ENCODE measurements around the gene MX2.

MX2 gene

GRCh38 chr21:41373253-41373652, 11.4 kb downstream of the MX2 start:
- DNase-seq: no peak
- in situ Hi-C loops (cut with HindIII; ENCODE audit: low pct_ligation_motif_present, low pct_unique_long_range_greater_than_20kb, low sequenced_read_pairs): no loop called here

GRCh38 chr21:41373763-41374162, 11.9 kb downstream of the MX2 start:
- in situ Hi-C loops (cut with HindIII; ENCODE audit: low pct_ligation_motif_present, low pct_unique_long_range_greater_than_20kb, low sequenced_read_pairs): no loop called here

GRCh38 chr21:41374177-41374712, 12.4 kb downstream of the MX2 start:
- in situ Hi-C loops (cut with HindIII; ENCODE audit: low pct_ligation_motif_present, low pct_unique_long_range_greater_than_20kb, low sequenced_read_pairs): no loop called here
- no peak for DNase-seq

More at GRCh38 chr21:41373763-41374162, 11.9 kb downstream of the MX2 start:
- DNase-seq: no peak

GRCh38 chr21:41374867-41375533, 13.2 kb downstream of the MX2 start:
- in situ Hi-C loops (cut with HindIII; ENCODE audit: low pct_ligation_motif_present, low pct_unique_long_range_greater_than_20kb, low sequenced_read_pairs): no loop called here
- DNase-seq: no peak

GRCh38 chr21:41375875-41376274, 14.0 kb downstream of the MX2 start:
- in situ Hi-C loops (cut with HindIII; ENCODE audit: low pct_ligation_motif_present, low pct_unique_long_range_greater_than_20kb, low sequenced_read_pairs): no loop called here
- no peak for DNase-seq

GRCh38 chr21:41377715-41378114, 15.9 kb downstream of the MX2 start:
- in situ Hi-C loops (cut with HindIII; ENCODE audit: low pct_ligation_motif_present, low pct_unique_long_range_greater_than_20kb, low sequenced_read_pairs): no loop called here
- DNase-seq: no peak

GRCh38 chr21:41378849-41379248, 17.0 kb downstream of the MX2 start:
- no peak for DNase-seq

GRCh38 chr21:41379901-41380300, 18.1 kb downstream of the MX2 start:
- in situ Hi-C loops (cut with HindIII; ENCODE audit: low pct_ligation_motif_present, low pct_unique_long_range_greater_than_20kb, low sequenced_read_pairs): no loop called here
- no peak for DNase-seq

More at GRCh38 chr21:41378849-41379248, 17.0 kb downstream of the MX2 start:
- in situ Hi-C loops (cut with HindIII; ENCODE audit: low pct_ligation_motif_present, low pct_unique_long_range_greater_than_20kb, low sequenced_read_pairs): no loop called here

- in situ Hi-C loops (cut with HindIII; ENCODE audit: low pct_ligation_motif_present, low pct_unique_long_range_greater_than_20kb, low sequenced_read_pairs): no loop called here
- no peak for DNase-seq
Observed at GRCh38 chr21:41381731-41382130, 19.9 kb downstream of the MX2 start.

- no peak for DNase-seq
- in situ Hi-C loops (cut with HindIII; ENCODE audit: low pct_ligation_motif_present, low pct_unique_long_range_greater_than_20kb, low sequenced_read_pairs): no loop called here
Observed at GRCh38 chr21:41387042-41387819, 25.4 kb downstream of the MX2 start.

- in situ Hi-C loops (cut with HindIII; ENCODE audit: low pct_ligation_motif_present, low pct_unique_long_range_greater_than_20kb, low sequenced_read_pairs): no loop called here
- no peak for DNase-seq
Observed at GRCh38 chr21:41387824-41388223, 26.0 kb downstream of the MX2 start.

- in situ Hi-C loops (cut with HindIII; ENCODE audit: low pct_ligation_motif_present, low pct_unique_long_range_greater_than_20kb, low sequenced_read_pairs): no loop called here
Observed at GRCh38 chr21:41388259-41388658, 26.4 kb downstream of the MX2 start.

GRCh38 chr21:41390043-41390639, 28.3 kb downstream of the MX2 start:
- no peak for DNase-seq
- in situ Hi-C loops (cut with HindIII; ENCODE audit: low pct_ligation_motif_present, low pct_unique_long_range_greater_than_20kb, low sequenced_read_pairs): no loop called here

More at GRCh38 chr21:41388259-41388658, 26.4 kb downstream of the MX2 start:
- DNase-seq: no peak

- no peak for DNase-seq
- in situ Hi-C loops (cut with HindIII; ENCODE audit: low pct_ligation_motif_present, low pct_unique_long_range_greater_than_20kb, low sequenced_read_pairs): no loop called here
Observed at GRCh38 chr21:41393876-41394465, 32.1 kb downstream of the MX2 start.

- in situ Hi-C loops (cut with HindIII; ENCODE audit: low pct_ligation_motif_present, low pct_unique_long_range_greater_than_20kb, low sequenced_read_pairs): no loop called here
- DNase-seq: no peak
Observed at GRCh38 chr21:41396558-41397075, 34.8 kb downstream of the MX2 start.

GRCh38 chr21:41397471-41397891, 35.7 kb downstream of the MX2 start:
- in situ Hi-C loops (cut with HindIII; ENCODE audit: low pct_ligation_motif_present, low pct_unique_long_range_greater_than_20kb, low sequenced_read_pairs): no loop called here
- DNase-seq: no peak

GRCh38 chr21:41398251-41398650, 36.4 kb downstream of the MX2 start:
- DNase-seq: no peak
- in situ Hi-C loops (cut with HindIII; ENCODE audit: low pct_ligation_motif_present, low pct_unique_long_range_greater_than_20kb, low sequenced_read_pairs): no loop called here

GRCh38 chr21:41398831-41399230, 37.0 kb downstream of the MX2 start:
- no peak for DNase-seq
- in situ Hi-C loops (cut with HindIII; ENCODE audit: low pct_ligation_motif_present, low pct_unique_long_range_greater_than_20kb, low sequenced_read_pairs): no loop called here

All from ACHN (cell line).